ENCODE data around the gene BRD2.

The BRD2 gene

GRCh38 chr6:32950010-32950409, 18.4 kb upstream of the BRD2 start:
- Histone ChIP-seq H3K27me3 (replicated peaks; ENCODE audit: insufficient read depth, low read length) (no peaks in the 10 kb centered on the region), H3F3A (ENCODE audit: insufficient read depth, low read length) (peaks cover 4% of the 10 kb centered on the region; the same call in 1 of the 2 replicates), H3K9ac (ENCODE audit: low read length) (no peak overlapping the region), H3K79me2 (ENCODE audit: low read length) (no peaks in the 10 kb centered on the region; the same call in 1 of the 2 replicates), H3K9me3 (replicated peaks; ENCODE audit: insufficient read depth, low read length) (no peaks in the 10 kb centered on the region), H4K20me1 (ENCODE audit: insufficient read depth, low read length) (no peaks in the 10 kb centered on the region), H3K36me3 (replicated peaks; ENCODE audit: insufficient read depth, low read length) (no peaks in the 10 kb centered on the region), H3K4me1 (ENCODE audit: low read length) (peaks cover 35% of the 10 kb centered on the region), H3K27ac (ENCODE audit: low read length) (no peak overlapping the region), H3K4me2 (ENCODE audit: low read depth, low read length) (no peak overlapping the region), H3K9me2 (replicated peaks; ENCODE audit: insufficient read depth, low read length) (no peaks in the 10 kb centered on the region), H2AFZ (ENCODE audit: low read length) (no peak overlapping the region), H3K4me3 (ENCODE audit: low read length) (no peak overlapping the region)
- no peak for DNase-seq
- no peak for TF ChIP-seq EZH2 (optimal IDR thresholded peaks at IDR 0.05; ENCODE audit: low read depth, low read length)
- TF ChIP-seq EZH2phosphoT487 (IDR thresholded peaks at IDR 0.05; ENCODE audit: low read length), result no peak
- no peak for TF ChIP-seq CTCF (IDR thresholded peaks at IDR 0.05; ENCODE audit: low read length)

DNA sequence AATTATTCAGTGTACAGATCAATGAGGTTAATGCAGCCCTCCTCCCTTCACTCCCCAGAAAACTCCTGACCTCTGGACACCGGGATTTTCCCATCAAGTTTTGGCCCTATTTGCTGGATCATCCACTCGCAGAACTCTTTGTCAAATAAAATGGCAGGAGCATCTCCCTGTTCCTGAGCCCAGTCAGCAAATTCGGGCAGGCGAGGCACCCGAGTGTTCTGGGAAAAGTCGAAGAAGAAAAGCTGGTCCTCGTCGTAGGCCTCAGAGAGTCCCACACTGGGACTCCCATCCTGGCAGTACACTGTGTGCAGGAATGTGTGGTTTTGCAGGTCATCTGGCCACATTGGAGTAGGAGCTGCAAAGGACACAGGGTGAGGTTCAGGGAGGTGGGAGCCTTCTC, 17.9 kb upstream of the BRD2 start:
- no peak overlapping the region for H3K9ac ChIP-seq (ENCODE audit: low read length)
- DNase-seq, result no peak
- H3K27me3 ChIP-seq (replicated peaks; ENCODE audit: insufficient read depth, low read length), result no peaks in the 10 kb centered on the region
- no peak overlapping the region for H2AFZ ChIP-seq (ENCODE audit: low read length)
- H3K4me3 ChIP-seq (ENCODE audit: low read length), result no peak overlapping the region
- TF ChIP-seq EZH2phosphoT487 (IDR thresholded peaks at IDR 0.05; ENCODE audit: low read length) (no peak), EZH2 (optimal IDR thresholded peaks at IDR 0.05; ENCODE audit: low read depth, low read length) (no peak), CTCF (IDR thresholded peaks at IDR 0.05; ENCODE audit: low read length) (no peak)
- no peaks in the 10 kb centered on the region; the same call in 1 of the 2 replicates for H3K79me2 ChIP-seq (ENCODE audit: low read length)
- no peaks in the 10 kb centered on the region for H3K9me2 ChIP-seq (replicated peaks; ENCODE audit: insufficient read depth, low read length)
- no peaks in the 10 kb centered on the region for H3K36me3 ChIP-seq (replicated peaks; ENCODE audit: insufficient read depth, low read length)
- H3F3A ChIP-seq (ENCODE audit: insufficient read depth, low read length), result no peaks in the 10 kb centered on the region
- H3K27ac ChIP-seq (ENCODE audit: low read length), result no peak overlapping the region
- H3K4me2 ChIP-seq (ENCODE audit: low read depth, low read length), result no peak overlapping the region
- H3K9me3 ChIP-seq (replicated peaks; ENCODE audit: insufficient read depth, low read length), result no peaks in the 10 kb centered on the region
- peaks cover 34% of the 10 kb centered on the region for H3K4me1 ChIP-seq (ENCODE audit: low read length)
- H4K20me1 ChIP-seq (ENCODE audit: insufficient read depth, low read length), result no peaks in the 10 kb centered on the region

DNA sequence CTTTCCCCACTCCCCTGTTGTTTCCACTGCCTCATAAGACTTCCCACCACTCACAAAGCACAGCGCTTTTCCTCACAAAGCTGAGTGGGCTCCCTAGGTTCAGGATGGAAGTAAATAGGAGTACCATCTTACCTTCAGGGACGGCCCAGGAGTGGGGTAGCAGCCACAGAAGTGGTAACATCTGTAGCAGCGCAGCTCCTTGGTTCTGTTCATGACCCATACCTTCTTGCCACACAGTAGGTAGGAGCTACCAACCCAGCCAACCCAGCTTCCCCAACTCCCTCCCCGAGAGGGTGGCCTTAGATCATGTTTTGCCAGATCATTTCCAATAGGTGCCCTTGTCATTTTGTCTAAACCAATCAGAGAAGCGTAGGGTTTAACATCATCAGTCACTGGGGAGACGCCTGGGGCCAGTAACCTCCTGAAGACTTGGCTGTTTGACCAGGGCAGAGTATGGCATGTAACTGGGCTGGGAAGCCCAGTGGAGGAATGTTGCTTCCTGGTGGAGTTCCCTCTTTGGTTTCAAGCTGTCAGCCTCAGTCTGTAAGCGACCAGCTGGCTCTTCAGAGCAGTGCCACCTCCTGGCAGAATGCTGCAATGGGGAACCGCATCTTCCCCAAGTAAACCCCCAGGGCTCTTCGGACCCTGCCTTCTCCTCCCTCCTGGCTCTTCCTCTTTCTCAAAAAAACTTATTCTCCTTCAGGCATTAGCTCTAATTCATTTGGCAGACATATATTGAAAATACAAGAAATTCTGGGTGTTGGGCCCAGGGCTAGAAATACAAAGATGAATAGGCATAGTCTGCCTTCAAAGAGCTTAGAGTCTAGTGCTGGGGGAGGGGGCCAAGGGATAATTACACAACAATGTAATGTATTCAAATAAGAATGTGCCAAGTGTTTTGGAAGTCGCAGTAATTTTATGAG, 15.3 kb upstream of the BRD2 start, which contains the start of gene HLA-DMA:
Gene HLA-DMA (minus strand): TSS at position 281 of the 923 bp plus-strand sequence. CDS start 61 bp downstream, at position 220.
- H2AFZ ChIP-seq (ENCODE audit: low read length), result peak within 1 kb of the TSS; percentile 36
- peaks cover 29% of the 10 kb centered on the region for H3K4me1 ChIP-seq (ENCODE audit: low read length)
- no peaks in the 10 kb centered on the region for H3K9me2 ChIP-seq (replicated peaks; ENCODE audit: insufficient read depth, low read length)
- peak within 1 kb of the TSS; percentile 42 for H3K4me3 ChIP-seq (ENCODE audit: low read length)
- peak; percentile 90 for DNase-seq
- no peaks in the 10 kb centered on the region; the same call in 1 of the 2 replicates for H3K79me2 ChIP-seq (ENCODE audit: low read length)
- no peaks in the 10 kb centered on the region for H3F3A ChIP-seq (ENCODE audit: insufficient read depth, low read length)
- peak within 1 kb of the TSS; percentile 49 for H3K4me2 ChIP-seq (ENCODE audit: low read depth, low read length)
- H3K36me3 ChIP-seq (replicated peaks; ENCODE audit: insufficient read depth, low read length), result no peaks in the 10 kb centered on the region
- no peaks in the 10 kb centered on the region for H4K20me1 ChIP-seq (ENCODE audit: insufficient read depth, low read length)
- no peak for TF ChIP-seq EZH2 (optimal IDR thresholded peaks at IDR 0.05; ENCODE audit: low read depth, low read length)
- TF ChIP-seq EZH2phosphoT487 (IDR thresholded peaks at IDR 0.05; ENCODE audit: low read length), result no peak
- peak; percentile 66 for TF ChIP-seq CTCF (IDR thresholded peaks at IDR 0.05; ENCODE audit: low read length)
- H3K9me3 ChIP-seq (replicated peaks; ENCODE audit: insufficient read depth, low read length), result no peaks in the 10 kb centered on the region
- H3K27ac ChIP-seq (ENCODE audit: low read length), result peak within 1 kb of the TSS; percentile 1; the same call in 1 of the 2 replicates
- no peaks in the 10 kb centered on the region for H3K27me3 ChIP-seq (replicated peaks; ENCODE audit: insufficient read depth, low read length)
- H3K9ac ChIP-seq (ENCODE audit: low read length), result peak within 1 kb of the TSS; percentile 15; the same call in 1 of the 2 replicates
